ENCODE measurements around the gene APC2.
"Not testable (repeated sequence)": the region's sequence is repeated elsewhere in the genome, so short reads cannot be mapped to it uniquely, and the experiment has no call there.

The APC2 gene

DNA sequence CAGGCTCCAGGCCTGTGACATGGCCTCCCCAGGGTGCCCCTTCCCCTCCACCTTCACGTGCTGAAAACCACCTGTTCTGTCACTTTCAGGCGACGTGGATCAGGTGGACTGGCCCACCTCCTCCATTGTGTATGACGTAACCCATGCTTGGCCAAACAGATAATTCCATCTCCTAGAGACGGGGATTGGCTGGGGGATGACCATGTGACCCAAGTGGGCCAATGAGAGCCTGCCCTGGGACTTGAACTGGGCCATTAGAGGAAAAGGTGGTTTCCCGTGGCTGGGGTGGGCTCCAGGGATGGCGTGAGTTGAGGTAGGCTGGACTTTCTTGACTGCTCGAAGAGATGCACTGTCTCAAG lies 66.5 kb downstream of the APC2 start:
- H3K27me3 ChIP-seq (ENCODE audit: insufficient read depth, low read depth) = peaks cover 35% of the 10 kb centered on the region
- H4K20me1 ChIP-seq (ENCODE audit: insufficient read depth) = no peaks in the 10 kb centered on the region

DNA sequence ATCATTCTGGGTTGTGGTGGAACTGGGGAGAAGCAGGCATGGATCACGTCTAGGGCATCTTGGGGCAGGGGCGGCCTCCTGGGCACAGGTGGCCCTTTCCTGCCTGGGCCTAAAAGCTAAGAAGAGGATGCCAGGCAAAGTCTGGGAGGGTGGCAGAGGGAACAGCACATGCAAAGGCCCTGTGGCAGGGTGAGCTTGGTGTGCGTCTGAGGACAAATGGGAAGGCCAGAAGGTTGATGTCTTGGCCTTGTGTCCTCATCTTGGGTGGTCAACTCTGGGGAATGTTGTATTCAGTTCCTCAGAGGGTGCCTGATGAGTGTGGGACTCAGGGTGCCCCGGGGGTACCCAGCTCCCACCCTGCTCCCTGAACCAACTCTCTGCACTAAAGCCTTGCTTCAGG lies 68.5 kb downstream of the APC2 start:
- peaks cover 6% of the 10 kb centered on the region for H3K4me1 ChIP-seq (ENCODE audit: low read depth, poor library complexity, severe bottlenecking)
- no peak overlapping the region for H3K4me2 ChIP-seq
- H3K9ac ChIP-seq = no peak overlapping the region
- no peaks in the 10 kb centered on the region for H4K20me1 ChIP-seq (ENCODE audit: insufficient read depth)
- no peak for TF ChIP-seq CTCF (conservative IDR thresholded peaks at IDR 0.05; ENCODE audit: low read depth, low read length)
- no peaks in the 10 kb centered on the region for H3K36me3 ChIP-seq (ENCODE audit: insufficient read depth)
- H3K4me3 ChIP-seq (IDR thresholded peaks at IDR 0.05; ENCODE audit: insufficient read depth, low read depth, low read length) = no peak overlapping the region
- no peaks in the 10 kb centered on the region for H3K79me2 ChIP-seq (ENCODE audit: insufficient read depth, low read depth)
- no peak overlapping the region for H2AFZ ChIP-seq (ENCODE audit: low read depth)
- H3K27me3 ChIP-seq (ENCODE audit: insufficient read depth, low read depth) = peaks cover 36% of the 10 kb centered on the region
- H3K27ac ChIP-seq = no peak overlapping the region

More for the DNA sequence above, 66.5 kb downstream of the APC2 start:
- no peak overlapping the region for H3K4me3 ChIP-seq (IDR thresholded peaks at IDR 0.05; ENCODE audit: insufficient read depth, low read depth, low read length)
- H3K9ac ChIP-seq = no peak overlapping the region
- TF ChIP-seq CTCF (conservative IDR thresholded peaks at IDR 0.05; ENCODE audit: low read depth, low read length) = no peak
- H3K36me3 ChIP-seq (ENCODE audit: insufficient read depth) = no peaks in the 10 kb centered on the region
- H3K4me2 ChIP-seq = no peak overlapping the region
- peaks cover 12% of the 10 kb centered on the region for H3K4me1 ChIP-seq (ENCODE audit: low read depth, poor library complexity, severe bottlenecking)
- H3K79me2 ChIP-seq (ENCODE audit: insufficient read depth, low read depth) = no peaks in the 10 kb centered on the region
- H3K27ac ChIP-seq = no peak overlapping the region
- H2AFZ ChIP-seq (ENCODE audit: low read depth) = no peak overlapping the region

DNA sequence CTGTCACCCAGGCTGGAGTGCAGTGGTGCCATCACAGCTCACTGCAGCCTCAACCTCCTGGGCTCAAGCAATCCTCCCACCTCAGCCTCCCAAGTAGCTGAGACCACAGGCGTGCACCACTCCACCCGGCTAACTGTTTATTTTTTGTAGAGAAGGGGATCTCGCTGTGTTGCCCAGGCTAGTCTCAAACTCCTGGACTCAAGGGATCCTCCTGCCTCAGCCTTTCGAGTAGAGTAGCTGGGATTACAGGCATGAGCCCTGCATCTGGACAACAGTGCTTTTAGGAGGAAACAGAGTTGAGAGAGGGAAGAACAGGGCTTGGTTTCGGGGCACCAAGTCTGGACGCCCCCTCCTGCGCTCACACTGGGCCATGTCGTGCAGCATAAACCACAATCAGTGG lies 69.9 kb downstream of the APC2 start:
- not testable (repeated sequence) for H3K9ac ChIP-seq, H3K4me2 ChIP-seq

GRCh38 chr19:1520203-1520780 lies 70.4 kb downstream of the APC2 start:
- H2AFZ ChIP-seq (ENCODE audit: low read depth) = no peak overlapping the region
- H3K36me3 ChIP-seq (ENCODE audit: insufficient read depth) = no peaks in the 10 kb centered on the region
- H3K27me3 ChIP-seq (ENCODE audit: insufficient read depth, low read depth) = peaks cover 31% of the 10 kb centered on the region
- no peak overlapping the region for H3K27ac ChIP-seq
- no peaks in the 10 kb centered on the region for H4K20me1 ChIP-seq (ENCODE audit: insufficient read depth)
- peaks cover 6% of the 10 kb centered on the region for H3K4me1 ChIP-seq (ENCODE audit: low read depth, poor library complexity, severe bottlenecking)
- no peaks in the 10 kb centered on the region for H3K79me2 ChIP-seq (ENCODE audit: insufficient read depth, low read depth)
- H3K4me3 ChIP-seq (IDR thresholded peaks at IDR 0.05; ENCODE audit: insufficient read depth, low read depth, low read length) = no peak overlapping the region
- H3K9ac ChIP-seq = no peak overlapping the region
- H3K4me2 ChIP-seq = no peak overlapping the region
- no peak for TF ChIP-seq CTCF (conservative IDR thresholded peaks at IDR 0.05; ENCODE audit: low read depth, low read length)

More for the DNA sequence above, 69.9 kb downstream of the APC2 start:
- H3K27ac ChIP-seq; H3K79me2 ChIP-seq (ENCODE audit: insufficient read depth, low read depth); H3K4me3 ChIP-seq (IDR thresholded peaks at IDR 0.05; ENCODE audit: insufficient read depth, low read depth, low read length); H4K20me1 ChIP-seq (ENCODE audit: insufficient read depth); H2AFZ ChIP-seq (ENCODE audit: low read depth); H3K4me1 ChIP-seq (ENCODE audit: low read depth, poor library complexity, severe bottlenecking); H3K36me3 ChIP-seq (ENCODE audit: insufficient read depth): not testable (repeated sequence)
- H3K27me3 ChIP-seq (ENCODE audit: insufficient read depth, low read depth) = peaks cover 35% of the 10 kb centered on the region

GRCh38 chr19:1521636-1522035 lies 71.7 kb downstream of the APC2 start:
- no peak overlapping the region for H3K9ac ChIP-seq
- peaks cover 39% of the 10 kb centered on the region for H3K27me3 ChIP-seq (ENCODE audit: insufficient read depth, low read depth)
- no peak overlapping the region for H3K4me2 ChIP-seq
- no peak overlapping the region for H3K27ac ChIP-seq
- no peak for TF ChIP-seq CTCF (conservative IDR thresholded peaks at IDR 0.05; ENCODE audit: low read depth, low read length)
- H3K4me1 ChIP-seq (ENCODE audit: low read depth, poor library complexity, severe bottlenecking) = peaks cover 6% of the 10 kb centered on the region
- H2AFZ ChIP-seq (ENCODE audit: low read depth) = no peak overlapping the region
- no peaks in the 10 kb centered on the region for H4K20me1 ChIP-seq (ENCODE audit: insufficient read depth)
- no peaks in the 10 kb centered on the region for H3K79me2 ChIP-seq (ENCODE audit: insufficient read depth, low read depth)
- H3K4me3 ChIP-seq (IDR thresholded peaks at IDR 0.05; ENCODE audit: insufficient read depth, low read depth, low read length) = no peak overlapping the region
- H3K36me3 ChIP-seq (ENCODE audit: insufficient read depth) = no peaks in the 10 kb centered on the region
